OCI-LY3 (cell line): ENCODE data around the gene ZC3H11A.
A peak's percentile ranks its signal among the peaks of the same experiment; 100 is the strongest.

Source experiments
- H2AFZ ChIP-seq: fragments of 200-600, 300-600 bp; shearing (Covaris generic); 2 replicates; pipeline ENCODE4 v1.6.0; 2014; ENCODE audit warnings: antibody characterized with exemption, low read depth, low read length
- H3K27ac ChIP-seq: fragments of 200-600, 300-600 bp; sonication (generic); 2 replicates; pipeline ENCODE4 v1.5.1; 2014; ENCODE audit warnings: mild to moderate bottlenecking, low read length, moderate library complexity, mixed read lengths
- H3K27me3 ChIP-seq: fragments of 200-600, 300-600 bp; sonication (generic); 2 replicates; pipeline ENCODE4 v1.6.1; 2014; ENCODE audit warnings: low read depth, low read length, mixed read lengths
- H3K36me3 ChIP-seq: fragments of 200-600, 300-600 bp; sonication (generic); replicated peaks from 2 replicates; pipeline ENCODE3; 2014; ENCODE audit warnings: low read depth, low read length, mixed read lengths
- H3K4me1 ChIP-seq: fragments of 300-600, 200-600 bp; sonication (generic); 2 replicates; pipeline ENCODE4 v1.6.1; 2014; ENCODE audit warnings: low read length, mixed read lengths
- H3K4me2 ChIP-seq: fragments of 200-600, 300-600 bp; sonication (generic); 2 replicates; pipeline ENCODE4 v1.6.1; 2014; ENCODE audit warnings: low read length, mixed read lengths
- H3K4me3 ChIP-seq: fragments of 300-600, 200-600 bp; sonication (generic); 2 replicates; pipeline ENCODE4 v1.5.1; 2014; ENCODE audit warnings: antibody characterized with exemption, mild to moderate bottlenecking, low read length, moderate library complexity
- H3K79me2 ChIP-seq: fragments of 300-600, 200-600 bp; shearing (Covaris generic); 2 replicates; pipeline ENCODE4 v1.6.1; 2014; ENCODE audit warnings: mild to moderate bottlenecking, low read length, mixed read lengths
- H3K9ac ChIP-seq: fragments of 300-600, 200-600 bp; shearing (Covaris generic); 2 replicates; pipeline ENCODE4 v1.6.0; 2014; ENCODE audit warnings: mild to moderate bottlenecking, low read length, moderate library complexity
- H3K9me3 ChIP-seq: fragments of 200-600, 300-600 bp; shearing (Covaris generic); 2 replicates; pipeline ENCODE4 v1.6.1; 2014; ENCODE audit warnings: low read length, mixed read lengths; ENCODE audit not compliant: insufficient read depth
- H4K20me1 ChIP-seq: fragments of 200-600, 300-600 bp; sonication (generic); 2 replicates; pipeline ENCODE4 v1.6.1; 2016; ENCODE audit warnings: low read length, mixed read lengths; ENCODE audit not compliant: insufficient read depth
- EZH2phosphoT487 ChIP-seq: fragments of 200-600 bp; shearing (Covaris generic); IDR thresholded peaks from 2 replicates; pipeline ENCODE4 v1.6.1; 2018; ENCODE audit warnings: antibody characterized with exemption, mixed run types, low read depth
- TF ChIP-seq, protein P1 (sequence below): fragments of 200-600, 300-600 bp; sonication (generic); IDR thresholded peaks from 2 replicates; pipeline ENCODE4 v1.5.1; 2014; ENCODE audit warnings: antibody characterized with exemption, low read length, low read depth

Gene ZC3H11A

GRCh38 chr1:203769505-203770343, 25.7 kb upstream of the ZC3H11A start:
- Histone ChIP-seq H2AFZ (no peak overlapping the region), H3K9ac (no peak overlapping the region), H3K27me3 (peaks cover 13% of the 10 kb centered on the region; the same call in 1 of the 2 replicates), H3K79me2 (no peaks in the 10 kb centered on the region), H3K36me3 (no peaks in the 10 kb centered on the region), H3K27ac (no peak overlapping the region), H3K9me3 (no peaks in the 10 kb centered on the region; the same call in 1 of the 2 replicates), H3K4me2 (no peak overlapping the region), H4K20me1 (no peaks in the 10 kb centered on the region), H3K4me1 (peaks cover 6% of the 10 kb centered on the region), H3K4me3 (no peak overlapping the region)
- no peak for TF ChIP-seq EZH2phosphoT487
- TF ChIP-seq, protein P1, sequence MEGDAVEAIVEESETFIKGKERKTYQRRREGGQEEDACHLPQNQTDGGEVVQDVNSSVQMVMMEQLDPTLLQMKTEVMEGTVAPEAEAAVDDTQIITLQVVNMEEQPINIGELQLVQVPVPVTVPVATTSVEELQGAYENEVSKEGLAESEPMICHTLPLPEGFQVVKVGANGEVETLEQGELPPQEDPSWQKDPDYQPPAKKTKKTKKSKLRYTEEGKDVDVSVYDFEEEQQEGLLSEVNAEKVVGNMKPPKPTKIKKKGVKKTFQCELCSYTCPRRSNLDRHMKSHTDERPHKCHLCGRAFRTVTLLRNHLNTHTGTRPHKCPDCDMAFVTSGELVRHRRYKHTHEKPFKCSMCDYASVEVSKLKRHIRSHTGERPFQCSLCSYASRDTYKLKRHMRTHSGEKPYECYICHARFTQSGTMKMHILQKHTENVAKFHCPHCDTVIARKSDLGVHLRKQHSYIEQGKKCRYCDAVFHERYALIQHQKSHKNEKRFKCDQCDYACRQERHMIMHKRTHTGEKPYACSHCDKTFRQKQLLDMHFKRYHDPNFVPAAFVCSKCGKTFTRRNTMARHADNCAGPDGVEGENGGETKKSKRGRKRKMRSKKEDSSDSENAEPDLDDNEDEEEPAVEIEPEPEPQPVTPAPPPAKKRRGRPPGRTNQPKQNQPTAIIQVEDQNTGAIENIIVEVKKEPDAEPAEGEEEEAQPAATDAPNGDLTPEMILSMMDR, result no peak

DNA sequence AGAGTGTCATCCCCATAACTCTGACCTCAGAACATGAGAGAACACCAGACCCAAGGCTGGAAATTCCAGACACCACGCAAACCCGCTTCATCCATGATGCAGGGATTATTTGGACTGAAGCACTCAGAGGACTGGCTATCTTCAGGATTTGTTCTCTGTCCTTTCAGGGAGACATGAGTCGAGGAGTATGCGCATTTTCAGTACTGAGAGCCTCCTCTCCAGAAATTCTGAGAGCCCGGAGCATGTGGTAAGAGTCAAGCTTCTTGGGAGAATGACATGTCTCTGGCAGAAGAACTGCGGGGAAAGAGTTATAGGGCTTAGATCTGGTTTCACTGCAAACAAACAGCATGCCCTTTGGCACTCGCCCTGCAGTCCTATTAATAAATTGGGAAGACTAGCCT, 23.5 kb upstream of the ZC3H11A start:
- Histone ChIP-seq H3K4me3 (no peak overlapping the region), H3K36me3 (no peaks in the 10 kb centered on the region), H2AFZ (no peak overlapping the region), H3K79me2 (no peaks in the 10 kb centered on the region), H3K9ac (no peak overlapping the region), H4K20me1 (no peaks in the 10 kb centered on the region), H3K9me3 (no peaks in the 10 kb centered on the region), H3K27ac (no peak overlapping the region), H3K4me2 (no peak overlapping the region), H3K27me3 (peaks cover 13% of the 10 kb centered on the region; the same call in 1 of the 2 replicates), H3K4me1 (no peaks in the 10 kb centered on the region)
- no peak for TF ChIP-seq EZH2phosphoT487
- TF ChIP-seq, protein P1, result no peak

DNA sequence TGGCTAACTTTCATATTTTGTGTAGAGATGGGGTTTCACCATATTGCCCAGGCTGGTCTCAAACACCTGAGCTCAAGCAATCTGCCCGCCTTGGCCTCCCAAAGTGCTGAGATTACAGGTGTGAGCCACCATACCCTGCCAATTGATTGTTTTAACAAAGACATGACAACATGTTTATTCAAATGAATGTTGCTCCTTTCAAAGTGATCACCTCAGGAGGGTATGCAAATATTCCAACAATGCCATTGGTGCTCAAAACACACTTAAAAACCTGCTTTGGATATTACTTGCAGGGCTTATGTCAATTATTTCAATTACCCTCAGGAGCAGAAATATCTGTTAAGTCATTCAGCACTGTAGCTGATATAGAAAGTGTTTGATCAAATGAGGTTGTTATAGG, 22.6 kb upstream of the ZC3H11A start:
- Histone ChIP-seq H2AFZ (no peak overlapping the region), H3K79me2 (no peaks in the 10 kb centered on the region), H3K4me1 (no peaks in the 10 kb centered on the region), H3K27me3 (peaks cover 13% of the 10 kb centered on the region; the same call in 1 of the 2 replicates), H3K27ac (no peak overlapping the region), H3K36me3 (no peaks in the 10 kb centered on the region), H3K9me3 (no peaks in the 10 kb centered on the region), H3K9ac (no peak overlapping the region), H3K4me3 (no peak overlapping the region), H3K4me2 (no peak overlapping the region), H4K20me1 (no peaks in the 10 kb centered on the region)
- no peak for TF ChIP-seq EZH2phosphoT487
- TF ChIP-seq, protein P1, result no peak

DNA sequence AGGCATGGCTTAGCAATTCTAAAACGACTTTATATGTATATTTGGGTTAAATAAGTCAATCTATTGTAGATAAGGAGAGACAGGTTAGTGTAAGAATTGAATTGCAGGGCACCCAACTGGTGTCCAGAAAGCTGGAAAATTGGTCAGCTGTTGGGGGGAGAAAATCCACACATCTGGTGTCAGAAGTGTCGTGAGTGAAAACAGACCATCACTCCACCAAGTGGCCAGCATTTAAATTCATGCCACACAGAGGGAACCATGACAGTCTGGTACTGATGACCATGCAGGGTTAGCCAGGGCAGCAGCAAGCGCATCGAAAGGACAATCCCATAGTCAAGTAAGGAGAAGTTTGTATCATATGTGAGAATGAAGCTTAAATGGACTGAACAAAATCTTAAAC, 18.8 kb upstream of the ZC3H11A start:
- no peaks in the 10 kb centered on the region for H3K36me3 ChIP-seq
- no peak overlapping the region for H3K4me3 ChIP-seq
- no peak overlapping the region for H3K27ac ChIP-seq
- no peak overlapping the region for H2AFZ ChIP-seq
- TF ChIP-seq, protein P1, result peak; percentile 37
- TF ChIP-seq EZH2phosphoT487, result no peak
- no peak overlapping the region for H3K9ac ChIP-seq
- no peaks in the 10 kb centered on the region for H3K4me1 ChIP-seq
- no peaks in the 10 kb centered on the region for H3K9me3 ChIP-seq
- peaks cover 3% of the 10 kb centered on the region; the same call in 1 of the 2 replicates for H3K27me3 ChIP-seq
- H3K79me2 ChIP-seq, result no peaks in the 10 kb centered on the region
- no peak overlapping the region for H3K4me2 ChIP-seq
- H4K20me1 ChIP-seq, result no peaks in the 10 kb centered on the region
